H54 (cell line): Measurements from ENCODE around the gene CABLES2.
"Not testable (repeated sequence)": the region's sequence is repeated elsewhere in the genome, so short reads cannot be mapped to it uniquely, and the experiment has no call there.

ENCODE experiments used
- DNase-seq: peaks from one replicate; pipeline ENCODE4 v3.0.0; 2011; ENCODE audit warnings: low spot score, mixed read lengths; ENCODE audit not compliant: insufficient read length
- FAIRE-seq: peaks from 3 replicates; lab custom pipeline; 2011; peaks lifted over from hg19 to GRCh38; lab: Jason Lieb, UNC
- POLR2A ChIP-seq: IDR thresholded peaks from 2 replicates; pipeline ENCODE4 v1.6.1; 2011; ENCODE audit warnings: low read depth, mild to moderate bottlenecking, low read length

CABLES2 gene

GRCh38 chr20:62374331-62375152 lies 32.5 kb downstream of the CABLES2 start:
- DNase-seq, result no peak
- FAIRE-seq, result no peak
- TF ChIP-seq POLR2A, result no peak

GRCh38 chr20:62373631-62374179 lies 33.4 kb downstream of the CABLES2 start:
- not testable (repeated sequence) for DNase-seq, FAIRE-seq

- no peak for TF ChIP-seq POLR2A
- no peak for DNase-seq
- no peak for FAIRE-seq
Observed at GRCh38 chr20:62372042-62372993, 34.8 kb downstream of the CABLES2 start.

GRCh38 chr20:62371588-62372041 lies 35.5 kb downstream of the CABLES2 start:
- TF ChIP-seq POLR2A, result no peak
- DNase-seq, result no peak
- no peak for FAIRE-seq

- FAIRE-seq (no peak), DNase-seq (no peak)
- no peak for TF ChIP-seq POLR2A
Observed at GRCh38 chr20:62370807-62371587, 36.1 kb downstream of the CABLES2 start.

- FAIRE-seq (peak; percentile 61), DNase-seq (peak; percentile 94)
- no peak for TF ChIP-seq POLR2A
Observed at GRCh38 chr20:62370115-62370806, 36.8 kb downstream of the CABLES2 start.

GRCh38 chr20:62369815-62370114 lies 37.3 kb downstream of the CABLES2 start:
- FAIRE-seq (no peak), DNase-seq (no peak)
- TF ChIP-seq POLR2A, result no peak

GRCh38 chr20:62368976-62369814 lies 37.9 kb downstream of the CABLES2 start:
- DNase-seq, result peak; percentile 96
- TF ChIP-seq POLR2A, result 0 out of 2 replicates have a peak, but pooled peaks have one; percentile 1
- no peak for FAIRE-seq

- TF ChIP-seq POLR2A, result no peak
- FAIRE-seq (no peak), DNase-seq (no peak)
Observed at GRCh38 chr20:62368392-62368975, 38.6 kb downstream of the CABLES2 start.

- FAIRE-seq (no peak), DNase-seq (no peak)
- TF ChIP-seq POLR2A, result no peak
Observed at GRCh38 chr20:62367633-62368391, 39.3 kb downstream of the CABLES2 start.

GRCh38 chr20:62367136-62367632 lies 39.9 kb downstream of the CABLES2 start, which contains the start of gene LAMA5:
Gene LAMA5, minus strand, starts transcription at chr20:62367312. Its CDS starts 67 bp downstream, at chr20:62367245.
- no peak for DNase-seq
- no peak for FAIRE-seq
- 0 out of 2 replicates have a peak, but pooled peaks have one; percentile 25 for TF ChIP-seq POLR2A
